GM12865 (cell line): ENCODE measurements around the gene CYLC1.
A peak's percentile ranks its signal among the peaks of the same experiment; 100 is the strongest.

Experiments used
- DNase-seq: peaks from one replicate; pipeline ENCODE4 v3.0.0; 2010; ENCODE audit warnings: low read depth
- H3K4me3 ChIP-seq: 2 replicates; pipeline ENCODE4 v1.5.1; 2011; ENCODE audit warnings: mild to moderate bottlenecking, low read depth, low read length, control low read depth
- TF ChIP-seq, protein P1 (sequence below): IDR thresholded peaks from 2 replicates; pipeline ENCODE4 v1.5.1; 2011; ENCODE audit warnings: low read length, control low read depth, low read depth, inconsistent platforms; ENCODE audit not compliant: insufficient read depth; ENCODE audit errors: missing control alignments

CYLC1 gene

GRCh38 chrX:83906921-83907320 is 46.0 kb downstream of the CYLC1 start:
- no peak overlapping the region for H3K4me3 ChIP-seq
- TF ChIP-seq, protein P1, sequence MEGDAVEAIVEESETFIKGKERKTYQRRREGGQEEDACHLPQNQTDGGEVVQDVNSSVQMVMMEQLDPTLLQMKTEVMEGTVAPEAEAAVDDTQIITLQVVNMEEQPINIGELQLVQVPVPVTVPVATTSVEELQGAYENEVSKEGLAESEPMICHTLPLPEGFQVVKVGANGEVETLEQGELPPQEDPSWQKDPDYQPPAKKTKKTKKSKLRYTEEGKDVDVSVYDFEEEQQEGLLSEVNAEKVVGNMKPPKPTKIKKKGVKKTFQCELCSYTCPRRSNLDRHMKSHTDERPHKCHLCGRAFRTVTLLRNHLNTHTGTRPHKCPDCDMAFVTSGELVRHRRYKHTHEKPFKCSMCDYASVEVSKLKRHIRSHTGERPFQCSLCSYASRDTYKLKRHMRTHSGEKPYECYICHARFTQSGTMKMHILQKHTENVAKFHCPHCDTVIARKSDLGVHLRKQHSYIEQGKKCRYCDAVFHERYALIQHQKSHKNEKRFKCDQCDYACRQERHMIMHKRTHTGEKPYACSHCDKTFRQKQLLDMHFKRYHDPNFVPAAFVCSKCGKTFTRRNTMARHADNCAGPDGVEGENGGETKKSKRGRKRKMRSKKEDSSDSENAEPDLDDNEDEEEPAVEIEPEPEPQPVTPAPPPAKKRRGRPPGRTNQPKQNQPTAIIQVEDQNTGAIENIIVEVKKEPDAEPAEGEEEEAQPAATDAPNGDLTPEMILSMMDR: no peak
- DNase-seq: no peak

DNA sequence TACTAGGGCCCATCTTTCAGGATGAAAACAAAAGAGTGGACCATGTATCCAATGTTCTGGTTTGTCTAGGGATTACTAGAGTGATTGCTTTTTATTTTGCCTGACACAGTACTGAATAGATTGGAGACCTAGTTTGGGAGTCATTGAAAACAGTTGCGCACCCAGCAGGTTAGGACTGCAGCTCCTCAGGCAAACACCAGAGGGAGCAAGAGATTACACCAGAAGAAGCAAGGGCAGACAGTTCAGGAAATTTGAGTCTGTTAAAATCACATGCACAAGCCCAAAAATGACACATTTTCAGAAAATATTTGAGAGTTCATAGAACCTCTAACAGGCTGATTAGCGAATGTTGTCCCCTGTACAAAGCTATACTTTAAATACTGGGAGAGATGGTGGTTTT is 55.6 kb downstream of the CYLC1 start:
- H3K4me3 ChIP-seq: no peak overlapping the region
- no peak for DNase-seq
- TF ChIP-seq, protein P1: peak; percentile 18

- no peak for DNase-seq
- H3K4me3 ChIP-seq: no peak overlapping the region
- TF ChIP-seq, protein P1: no peak
These were observed 73.3 kb downstream of the CYLC1 start for GRCh38 chrX:83934220-83934619.
